MV-4-11 (cell line): ENCODE measurements around the gene PPP1R3D.
"Not testable (repeated sequence)": the region's sequence is repeated elsewhere in the genome, so short reads cannot be mapped to it uniquely, and the experiment has no call there.

Experiments used
- DNase-seq: peaks from one replicate; lab custom pipeline; 2025; lab: John Stamatoyannopoulos, UW

PPP1R3D gene

GRCh38 chr20:59940129-59940955 is at the start of gene PPP1R3D, which contains the start of gene FAM217B:
PPP1R3D (minus strand) TSS chr20:59940305; CDS start chr20:59939931, 374 bp downstream.
FAM217B (plus strand) TSS chr20:59940389; CDS start chr20:59943944, 3,555 bp downstream.
- peak; percentile 94 for DNase-seq

GRCh38 chr20:59988141-59988540 is 48.0 kb upstream of the PPP1R3D start:
- DNase-seq, result no peak

GRCh38 chr20:59987135-59987534 is 47.0 kb upstream of the PPP1R3D start:
- DNase-seq, result no peak

- peak; percentile 43 for DNase-seq
Measured at GRCh38 chr20:59985864-59986263, 45.8 kb upstream of the PPP1R3D start.

- no peak for DNase-seq
Measured at GRCh38 chr20:59985164-59985563, 45.1 kb upstream of the PPP1R3D start.

GRCh38 chr20:59984541-59984940 is 44.4 kb upstream of the PPP1R3D start:
- DNase-seq, result peak; percentile 82

GRCh38 chr20:59983076-59983475 is 43.0 kb upstream of the PPP1R3D start:
- DNase-seq, result no peak

- DNase-seq, result no peak
Measured at GRCh38 chr20:59977086-59977485, 37.0 kb upstream of the PPP1R3D start.

GRCh38 chr20:59976156-59976782 is 36.2 kb upstream of the PPP1R3D start:
- DNase-seq, result no peak

GRCh38 chr20:59972037-59972801 is 32.1 kb upstream of the PPP1R3D start:
- no peak for DNase-seq

GRCh38 chr20:59971428-59971827 is 31.3 kb upstream of the PPP1R3D start:
- DNase-seq, result no peak

GRCh38 chr20:59966428-59966827 is 26.3 kb upstream of the PPP1R3D start:
- no peak for DNase-seq

- no peak for DNase-seq
Measured at GRCh38 chr20:59962155-59962554, 22.1 kb upstream of the PPP1R3D start.

- no peak for DNase-seq
Measured at GRCh38 chr20:59961423-59961822, 21.3 kb upstream of the PPP1R3D start.

- no peak for DNase-seq
Measured at GRCh38 chr20:59958626-59959025, 18.5 kb upstream of the PPP1R3D start.

GRCh38 chr20:59958123-59958522 is 18.0 kb upstream of the PPP1R3D start, which contains the start of gene CDH26:
CDH26 (plus strand) TSS chr20:59958423; CDS start chr20:59958727, 304 bp downstream.
- DNase-seq, result no peak

GRCh38 chr20:59957568-59957967 is 17.5 kb upstream of the PPP1R3D start:
- DNase-seq, result not testable (repeated sequence)

- DNase-seq, result peak; percentile 42
Measured at GRCh38 chr20:59955131-59955796, 15.2 kb upstream of the PPP1R3D start.

GRCh38 chr20:59954718-59955117 is 14.6 kb upstream of the PPP1R3D start:
- no peak for DNase-seq

- no peak for DNase-seq
Measured at GRCh38 chr20:59949911-59950310, 9.8 kb upstream of the PPP1R3D start.

GRCh38 chr20:59948828-59949720 is 9.0 kb upstream of the PPP1R3D start:
- DNase-seq, result peak; percentile 52
